ENCODE data around the gene SLA2. TPM values are rescaled to one million over a fixed set of nuclear protein-coding genes. Genes with fewer than 3 reads are reported as not detected.

The SLA2 gene
- total RNA-seq, 1 donor from 2014 or later = 0.21 TPM

DNA sequence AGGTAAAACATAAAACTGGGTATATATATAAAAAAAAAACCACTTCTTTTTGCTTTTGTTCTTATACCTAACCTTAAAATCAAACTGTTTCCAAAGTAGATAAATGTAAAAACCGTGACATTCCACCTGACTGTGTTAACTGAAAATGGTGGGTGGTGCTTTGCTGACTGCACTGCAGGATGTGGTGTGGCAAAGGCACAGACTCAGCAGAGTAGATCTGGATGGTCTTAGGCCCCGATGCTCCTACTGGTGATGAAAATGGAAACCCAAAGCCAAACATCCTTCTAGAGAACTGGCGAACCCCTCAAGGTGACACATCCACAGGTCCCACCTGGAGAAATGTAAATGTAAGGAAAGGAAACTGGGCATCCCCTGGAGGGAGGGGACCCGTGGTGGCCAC, 63.7 kb downstream of the SLA2 start:
- Histone ChIP-seq H3K79me2 (ENCODE audit: low read depth) (peaks cover 31% of the 10 kb centered on the region), H3K4me2 (no peak overlapping the region), H3K4me1 (peaks cover 3% of the 10 kb centered on the region), H3K4me3 (no peak overlapping the region), H3K27ac (no peak overlapping the region), H3K9ac (no peak overlapping the region), H3K36me3 (no peaks in the 10 kb centered on the region), H3F3A (ENCODE audit: low read depth) (peaks cover 44% of the 10 kb centered on the region), H3K27me3 (no peaks in the 10 kb centered on the region), H4K20me1 (ENCODE audit: low read depth) (peaks cover 36% of the 10 kb centered on the region), H2AFZ (replicated peaks) (no peak overlapping the region), H3K9me3 (ENCODE audit: low read depth) (no peaks in the 10 kb centered on the region)
- DNase-seq (ENCODE audit: low spot score) = no peak
- no peak overlapping the region for H3K4me3 Mint-ChIP-seq
- no peak overlapping the region for H3K27ac Mint-ChIP-seq
- H3K36me3 Mint-ChIP-seq = peaks cover 35% of the 10 kb centered on the region
- H3K27me3 Mint-ChIP-seq (ENCODE audit: insufficient read depth, low read depth) = no peaks in the 10 kb centered on the region
- no peaks in the 10 kb centered on the region for H3K9me3 Mint-ChIP-seq
- no peaks in the 10 kb centered on the region for H3K4me1 Mint-ChIP-seq
- TF ChIP-seq, protein P1, sequence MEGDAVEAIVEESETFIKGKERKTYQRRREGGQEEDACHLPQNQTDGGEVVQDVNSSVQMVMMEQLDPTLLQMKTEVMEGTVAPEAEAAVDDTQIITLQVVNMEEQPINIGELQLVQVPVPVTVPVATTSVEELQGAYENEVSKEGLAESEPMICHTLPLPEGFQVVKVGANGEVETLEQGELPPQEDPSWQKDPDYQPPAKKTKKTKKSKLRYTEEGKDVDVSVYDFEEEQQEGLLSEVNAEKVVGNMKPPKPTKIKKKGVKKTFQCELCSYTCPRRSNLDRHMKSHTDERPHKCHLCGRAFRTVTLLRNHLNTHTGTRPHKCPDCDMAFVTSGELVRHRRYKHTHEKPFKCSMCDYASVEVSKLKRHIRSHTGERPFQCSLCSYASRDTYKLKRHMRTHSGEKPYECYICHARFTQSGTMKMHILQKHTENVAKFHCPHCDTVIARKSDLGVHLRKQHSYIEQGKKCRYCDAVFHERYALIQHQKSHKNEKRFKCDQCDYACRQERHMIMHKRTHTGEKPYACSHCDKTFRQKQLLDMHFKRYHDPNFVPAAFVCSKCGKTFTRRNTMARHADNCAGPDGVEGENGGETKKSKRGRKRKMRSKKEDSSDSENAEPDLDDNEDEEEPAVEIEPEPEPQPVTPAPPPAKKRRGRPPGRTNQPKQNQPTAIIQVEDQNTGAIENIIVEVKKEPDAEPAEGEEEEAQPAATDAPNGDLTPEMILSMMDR (IDR thresholded peaks at IDR 0.05) = no peak
- TF ChIP-seq EZH2phosphoT487 (IDR thresholded peaks at IDR 0.05) (no peak), EZH2 (IDR thresholded peaks at IDR 0.05) (no peak)

DNA sequence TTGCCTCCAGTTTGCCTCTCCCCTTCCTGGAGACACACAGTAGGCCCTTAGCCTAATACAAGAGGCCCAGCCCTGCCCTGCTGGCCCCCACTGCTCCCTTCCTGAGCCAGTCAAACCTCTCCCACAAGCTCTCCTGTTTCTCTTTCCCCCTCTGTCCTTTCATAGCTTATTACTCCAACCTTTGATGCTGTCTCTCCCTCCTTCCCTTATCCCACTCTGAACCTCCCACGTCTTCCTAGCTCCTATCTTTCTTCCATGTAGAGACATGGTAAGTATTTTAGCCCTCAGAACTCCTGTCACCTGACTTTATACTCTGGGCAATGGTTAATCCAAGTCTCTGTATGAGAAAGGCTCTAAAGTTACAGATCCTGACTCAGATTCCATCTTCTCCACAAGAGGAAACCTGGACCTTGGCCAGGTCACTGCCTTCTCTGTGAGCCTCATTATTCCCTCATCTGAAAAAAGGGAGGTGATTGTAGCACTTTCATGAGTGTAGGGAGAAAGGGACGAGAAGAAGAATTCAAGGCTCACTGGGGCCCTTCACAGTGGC, 65.9 kb downstream of the SLA2 start:
- Mint-ChIP-seq H3K27ac (peak overlapping the region; percentile 74), H3K4me3 (no peak overlapping the region), H3K9me3 (no peaks in the 10 kb centered on the region), H3K4me1 (peaks cover 8% of the 10 kb centered on the region), H3K36me3 (peaks cover 25% of the 10 kb centered on the region), H3K27me3 (ENCODE audit: insufficient read depth, low read depth) (peaks cover 5% of the 10 kb centered on the region)
- no peaks in the 10 kb centered on the region for H3K9me3 ChIP-seq (ENCODE audit: low read depth)
- no peak overlapping the region for H3K4me2 ChIP-seq
- TF ChIP-seq EZH2phosphoT487 (IDR thresholded peaks at IDR 0.05) = no peak
- no peak for TF ChIP-seq EZH2 (IDR thresholded peaks at IDR 0.05)
- TF ChIP-seq, protein P1 (IDR thresholded peaks at IDR 0.05) = no peak
- H3K79me2 ChIP-seq (ENCODE audit: low read depth) = peaks cover 54% of the 10 kb centered on the region
- no peak overlapping the region for H2AFZ ChIP-seq (replicated peaks)
- H3F3A ChIP-seq (ENCODE audit: low read depth) = peaks cover 39% of the 10 kb centered on the region
- peak overlapping the region; percentile 76 for H3K27ac ChIP-seq
- no peaks in the 10 kb centered on the region for H3K36me3 ChIP-seq
- H4K20me1 ChIP-seq (ENCODE audit: low read depth) = peaks cover 52% of the 10 kb centered on the region
- no peaks in the 10 kb centered on the region for H3K27me3 ChIP-seq
- no peak overlapping the region for H3K9ac ChIP-seq
- no peak overlapping the region for H3K4me3 ChIP-seq
- H3K4me1 ChIP-seq = peaks cover 7% of the 10 kb centered on the region
- DNase-seq (ENCODE audit: low spot score) = no peak

DNA sequence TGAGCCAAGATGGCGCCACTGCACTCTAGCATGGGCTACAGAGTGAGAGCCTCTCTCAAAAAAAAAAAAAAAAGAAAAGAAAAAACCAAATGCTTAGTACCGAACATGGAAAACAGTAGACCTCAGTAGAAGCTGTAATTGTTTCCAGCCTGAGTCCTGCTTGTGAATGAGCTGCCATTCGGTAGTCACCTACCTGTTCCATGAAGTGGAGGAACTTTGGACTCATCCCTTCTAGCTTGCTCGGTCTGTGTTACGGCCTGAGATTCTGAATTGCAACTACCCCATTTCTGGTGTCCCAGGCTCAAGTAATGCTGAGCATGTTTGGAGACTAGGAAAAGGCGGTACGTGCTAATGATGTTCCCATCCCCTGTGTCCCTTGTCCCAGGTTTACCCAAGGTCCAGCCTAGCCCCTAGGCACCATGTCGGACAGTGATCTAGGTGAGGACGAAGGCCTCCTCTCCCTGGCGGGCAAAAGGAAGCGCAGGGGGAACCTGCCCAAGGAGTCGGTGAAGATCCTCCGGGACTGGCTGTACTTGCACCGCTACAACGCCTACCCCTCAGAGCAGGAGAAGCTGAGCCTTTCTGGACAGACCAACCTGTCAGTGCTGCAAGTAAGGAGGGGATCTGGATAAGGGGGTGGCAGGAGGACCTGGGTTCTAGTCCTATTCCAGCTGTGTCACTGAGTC, 67.5 kb downstream of the SLA2 start:
- H3K27me3 ChIP-seq = no peaks in the 10 kb centered on the region
- H3K4me2 ChIP-seq = no peak overlapping the region
- H3K27ac Mint-ChIP-seq = no peak overlapping the region
- H3K79me2 ChIP-seq (ENCODE audit: low read depth) = peaks cover 68% of the 10 kb centered on the region
- no peak for DNase-seq (ENCODE audit: low spot score)
- no peaks in the 10 kb centered on the region for H3K9me3 Mint-ChIP-seq
- H3K4me3 ChIP-seq = no peak overlapping the region
- H4K20me1 ChIP-seq (ENCODE audit: low read depth) = peaks cover 48% of the 10 kb centered on the region
- H2AFZ ChIP-seq (replicated peaks) = no peak overlapping the region
- H3K36me3 Mint-ChIP-seq = peaks cover 21% of the 10 kb centered on the region
- H3K27ac ChIP-seq = no peak overlapping the region
- H3K27me3 Mint-ChIP-seq (ENCODE audit: insufficient read depth, low read depth) = peaks cover 9% of the 10 kb centered on the region
- H3K4me1 ChIP-seq = peaks cover 7% of the 10 kb centered on the region
- H3K4me1 Mint-ChIP-seq = peaks cover 13% of the 10 kb centered on the region
- H3F3A ChIP-seq (ENCODE audit: low read depth) = peaks cover 28% of the 10 kb centered on the region
- no peak overlapping the region for H3K9ac ChIP-seq
- no peak overlapping the region for H3K4me3 Mint-ChIP-seq
- no peaks in the 10 kb centered on the region for H3K36me3 ChIP-seq
- no peak for TF ChIP-seq EZH2phosphoT487 (IDR thresholded peaks at IDR 0.05)
- TF ChIP-seq EZH2 (IDR thresholded peaks at IDR 0.05) = no peak
- TF ChIP-seq, protein P1 (IDR thresholded peaks at IDR 0.05) = no peak
- no peaks in the 10 kb centered on the region for H3K9me3 ChIP-seq (ENCODE audit: low read depth)
